Activated CD4-positive, alpha-beta T cell treated with anti-CD3 and anti-CD28 coated beads, Interleukin-2, amount 50 U/mL, for 24 hours (primary cell): ENCODE results near the gene CMKLR1.

Experiments
- DNase-seq, 2 donors: peaks; one replicate each; pipeline ENCODE4 v3.0.0-alpha.2; 2020; ENCODE audit warnings: low read depth in 1 of 2, low spot score in 1 of 2

Gene CMKLR1

GRCh38 chr12:108363165-108363564 is 24.1 kb upstream of the CMKLR1 start:
- DNase-seq, result no peak

- no peak for DNase-seq
Observed at GRCh38 chr12:108361606-108362005, 22.5 kb upstream of the CMKLR1 start.

DNA sequence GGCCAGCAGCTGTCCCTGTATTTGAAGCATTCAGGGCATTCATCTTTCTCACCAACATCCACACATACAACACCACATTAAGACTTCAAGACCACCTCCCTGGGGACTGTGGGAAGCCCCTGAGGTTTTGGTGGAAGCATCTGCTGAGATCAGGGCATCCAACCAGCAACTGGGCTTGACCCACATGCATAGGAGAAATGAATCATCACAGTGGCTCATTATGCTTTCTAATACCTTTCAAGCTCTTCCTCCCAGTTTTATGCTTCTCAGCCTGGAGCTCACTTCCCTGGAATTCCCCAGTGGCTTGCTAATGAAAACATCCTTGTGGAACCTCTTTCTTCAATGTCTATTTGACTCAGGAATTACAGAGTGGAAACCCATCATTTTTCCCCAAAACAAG is 21.4 kb upstream of the CMKLR1 start:
- DNase-seq, result no peak

- DNase-seq, result no peak
Observed at GRCh38 chr12:108360057-108360456, 20.9 kb upstream of the CMKLR1 start.

- no peak for DNase-seq
Observed at GRCh38 chr12:108358580-108358965, 19.5 kb upstream of the CMKLR1 start.

GRCh38 chr12:108357834-108358579 is 18.9 kb upstream of the CMKLR1 start:
- DNase-seq, result no peak

DNA sequence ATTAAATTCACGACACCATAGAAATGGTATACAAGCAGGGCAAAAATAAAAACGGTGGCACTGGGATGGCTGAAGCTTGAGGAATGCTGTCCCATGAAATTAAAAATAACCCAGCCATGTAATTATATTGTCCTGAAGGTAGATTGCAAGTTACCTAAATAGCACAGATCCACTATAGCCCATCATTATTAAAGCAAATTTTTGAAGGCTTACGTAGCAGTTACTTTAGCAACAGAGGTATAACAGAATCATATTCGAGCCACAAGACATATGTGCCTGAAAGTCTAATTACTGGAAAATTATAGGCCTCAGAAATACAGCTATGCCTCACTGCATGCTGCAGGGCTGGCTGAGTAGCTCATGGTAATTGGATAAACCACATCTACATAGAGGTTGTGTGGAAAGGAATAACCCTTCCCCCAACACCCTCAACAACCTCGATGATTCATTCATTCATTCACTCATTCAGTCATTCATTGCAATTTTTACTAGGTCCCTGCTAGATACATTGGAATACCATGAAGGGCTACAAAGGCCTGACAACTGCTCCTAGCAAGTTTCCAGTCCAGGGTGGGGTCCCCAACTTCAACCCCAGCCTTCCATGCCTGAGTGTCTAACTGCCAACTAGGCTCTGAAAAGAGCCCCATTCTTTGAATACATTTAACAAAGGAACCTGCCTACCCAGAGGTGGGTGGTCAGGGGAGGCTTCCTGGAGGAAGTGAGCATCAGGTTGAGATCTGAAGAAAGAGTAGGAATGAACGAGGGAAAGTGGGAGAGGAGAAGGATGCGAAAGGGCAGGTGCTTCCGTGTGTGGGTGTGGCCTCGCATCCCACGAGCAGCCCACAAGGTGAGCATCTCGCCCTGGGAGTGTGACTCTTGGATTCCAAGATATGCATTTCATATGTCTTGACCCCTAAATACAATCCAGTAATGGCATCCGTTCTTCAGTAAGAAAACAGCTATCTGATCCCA is 18.0 kb upstream of the CMKLR1 start:
- no peak for DNase-seq

- DNase-seq, result no peak
Observed at GRCh38 chr12:108355069-108355468, 16.0 kb upstream of the CMKLR1 start.

DNA sequence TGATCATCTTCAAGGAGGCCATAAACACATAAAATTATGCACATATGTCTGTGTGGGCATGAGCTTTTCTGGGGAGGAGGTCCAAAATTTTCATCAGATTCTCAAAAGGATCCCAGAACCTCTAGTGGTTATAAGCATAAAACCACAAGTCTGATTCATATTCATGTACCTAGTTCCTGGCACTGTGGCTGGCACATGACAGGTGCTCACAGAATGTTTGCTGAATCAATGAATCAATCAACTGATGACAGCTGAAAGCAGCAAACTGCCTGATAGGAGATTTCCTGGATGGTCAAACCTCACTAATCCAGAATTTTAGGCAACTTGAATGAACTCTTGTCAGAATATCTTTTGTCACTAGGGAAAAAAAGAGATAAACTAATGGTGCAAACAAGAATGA is 13.5 kb upstream of the CMKLR1 start:
- DNase-seq, result no peak

DNA sequence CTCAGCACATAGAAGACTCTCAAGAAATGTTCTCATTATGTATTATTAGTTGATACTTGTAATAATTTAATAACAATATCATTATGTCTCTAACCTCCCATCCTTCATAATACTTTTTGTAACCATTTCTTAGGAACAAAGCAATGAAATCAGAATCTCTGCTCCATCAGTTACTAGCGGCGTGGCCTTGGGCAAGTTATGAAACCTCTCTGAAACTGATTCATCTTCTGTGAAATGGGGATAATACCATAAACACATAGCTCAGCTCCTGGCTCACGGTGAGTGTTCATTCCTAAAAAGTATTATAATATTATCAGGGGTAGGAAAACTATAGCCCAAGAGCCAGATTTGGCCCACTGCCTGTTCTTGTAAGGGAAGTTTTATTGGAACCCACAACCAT is 11.4 kb upstream of the CMKLR1 start:
- no peak for DNase-seq

- DNase-seq, result no peak
Observed at GRCh38 chr12:108349278-108349688, 10.2 kb upstream of the CMKLR1 start.

GRCh38 chr12:108348842-108349241 is 9.7 kb upstream of the CMKLR1 start:
- no peak for DNase-seq

GRCh38 chr12:108346727-108347710 is 7.9 kb upstream of the CMKLR1 start:
- no peak for DNase-seq

DNA sequence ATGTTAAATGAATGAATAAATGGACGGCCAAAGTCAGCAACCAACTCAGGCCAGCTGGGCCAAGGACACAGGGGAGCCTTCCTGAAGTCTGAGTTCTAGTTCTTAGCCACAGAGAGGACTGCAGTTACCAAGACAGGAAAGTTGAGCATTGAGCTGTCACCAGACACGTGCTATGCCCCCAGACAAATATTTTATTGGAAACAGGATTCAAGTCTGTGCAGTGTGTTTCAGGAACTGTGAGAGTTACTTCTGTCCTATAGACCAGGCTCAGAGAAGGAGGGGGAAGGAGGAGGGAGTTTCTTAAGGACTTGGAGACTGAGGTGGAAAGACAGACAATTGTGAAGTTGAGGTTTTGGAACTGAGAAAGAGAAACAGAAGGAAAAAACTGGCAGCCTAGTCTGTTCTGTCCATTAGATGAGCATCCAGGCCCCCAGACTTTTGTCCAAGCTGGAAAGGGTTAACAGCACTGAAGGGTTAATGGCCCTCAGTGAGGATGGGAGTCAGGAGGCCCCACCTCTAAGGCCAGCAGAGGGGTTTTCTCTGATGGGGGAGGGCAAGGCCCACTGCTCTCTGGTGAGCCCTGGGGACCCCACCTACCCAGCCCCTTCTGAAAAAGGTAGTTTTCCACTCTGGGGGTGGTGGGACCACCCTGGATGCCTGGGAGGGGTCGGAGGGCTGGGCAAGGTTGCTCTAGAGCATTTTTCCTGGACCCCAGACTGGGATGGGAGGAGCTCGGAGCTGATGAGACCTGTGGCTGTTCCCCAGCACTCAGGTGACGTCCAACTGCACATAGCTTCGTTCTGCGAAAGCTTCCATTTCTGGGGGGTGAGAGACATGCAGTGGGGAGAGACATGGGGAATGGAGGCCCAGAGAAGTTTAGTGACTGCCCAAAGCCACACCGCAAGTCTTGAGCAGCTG is 6.9 kb upstream of the CMKLR1 start:
- no peak for DNase-seq

- DNase-seq, result no peak
Observed at GRCh38 chr12:108342985-108343384, 3.9 kb upstream of the CMKLR1 start.

DNA sequence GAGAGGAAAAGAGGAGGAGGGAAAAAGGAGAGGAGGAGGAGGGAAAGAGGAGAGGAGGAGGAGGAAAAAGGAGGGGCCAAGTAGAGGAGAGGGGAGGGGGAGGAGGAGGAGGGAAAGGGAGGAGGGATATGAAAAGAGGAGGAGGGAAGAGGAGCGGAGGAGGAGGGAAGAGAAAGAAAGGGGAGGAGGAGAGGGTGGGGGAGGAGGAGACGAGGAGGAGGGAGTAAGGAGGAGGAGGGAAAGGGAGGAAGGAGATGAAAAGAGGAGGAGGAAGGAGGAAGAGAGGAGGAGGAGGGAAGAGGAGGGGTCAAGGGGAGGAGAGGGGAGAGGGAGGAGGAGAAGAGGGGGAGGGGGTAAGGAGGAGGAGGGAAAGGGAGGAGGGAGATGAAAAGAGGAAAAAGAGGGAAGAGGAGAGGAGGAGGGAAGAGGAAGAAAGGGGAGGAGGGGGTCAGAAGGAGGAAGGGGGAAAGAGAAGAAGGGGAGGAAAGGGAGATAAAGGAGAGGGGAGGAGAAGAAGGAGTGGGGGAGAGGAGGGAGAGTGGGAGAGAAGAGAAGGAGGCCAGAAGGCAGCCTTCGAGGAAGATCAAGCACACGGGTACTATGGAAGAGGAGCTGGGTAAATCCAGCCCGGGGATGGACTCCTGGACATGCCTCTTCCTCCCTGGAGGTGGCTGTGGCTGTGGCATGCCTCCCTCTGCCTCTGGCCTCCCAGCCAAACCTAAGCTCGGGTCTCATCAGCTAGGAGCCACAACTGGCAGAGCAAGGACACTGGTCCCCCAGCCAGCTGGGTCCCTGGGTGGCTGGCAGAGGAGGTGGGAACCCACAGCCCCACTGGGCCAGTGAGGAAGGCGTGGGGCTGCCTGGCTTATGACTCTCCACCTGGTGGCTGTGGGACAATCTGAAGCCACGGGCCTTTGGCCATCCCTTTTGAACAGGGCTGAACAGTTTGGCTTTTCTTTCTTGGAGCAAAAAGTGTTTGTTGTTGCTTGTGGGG is 3.0 kb upstream of the CMKLR1 start:
- DNase-seq, result no peak

DNA sequence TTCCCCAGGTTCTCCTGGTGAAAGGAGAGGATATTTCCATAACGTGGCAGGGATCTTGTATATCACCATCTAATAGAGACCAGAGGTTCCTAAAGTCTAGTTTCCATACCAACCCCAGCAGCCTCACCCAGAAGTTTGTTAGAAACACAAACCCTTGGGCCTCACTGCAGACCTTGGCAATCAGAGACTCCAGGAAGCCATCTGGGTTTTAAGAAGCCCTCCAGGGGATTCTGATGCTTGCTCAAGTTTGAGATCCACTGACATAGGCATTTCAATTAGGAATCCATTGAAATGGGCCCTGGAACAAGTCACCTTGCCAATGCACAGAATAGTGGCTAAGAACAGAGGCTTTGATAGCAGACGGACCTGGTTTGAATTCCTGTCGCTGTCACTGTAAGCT is 2.2 kb upstream of the CMKLR1 start:
- DNase-seq, result no peak

- no peak for DNase-seq
Observed at GRCh38 chr12:108340037-108340436, 926 bp upstream of the CMKLR1 start.
